Gastrocnemius medialis (tissue), 4 donors: ENCODE data around the gene GPR63. TPM values are rescaled to one million over a fixed set of nuclear protein-coding genes. Genes with fewer than 3 reads are reported as not detected.

Source experiments
- ATAC-seq, 2 donors: fragments of 150-250 bp; one replicate each; pipeline ENCODE4 v1.9.1; 2016
- DNase-seq, 2 donors: peaks; one replicate each; pipeline ENCODE4 v3.0.0-alpha.2; 2019
- H3K27ac ChIP-seq, 4 donors: fragments of 200-600 bp; sonication (generic); 1 replicate in 1 of 4; 2 replicates in 3 of 4; pipeline ENCODE4 v1.5.1; 2016 to 2018; ENCODE audit warnings: mild to moderate bottlenecking in 2 of 4, moderate library complexity in 1 of 4
- H3K27me3 ChIP-seq, 3 donors: fragments of 200-600 bp; sonication (generic) in 2 of 3; 1 replicate in 1 of 3; 2 replicates in 2 of 3; pipeline versions ENCODE4 v1.5.1 to v1.6.0; 2016 to 2019; ENCODE audit warnings: mild to moderate bottlenecking in 1 of 3, moderate library complexity in 1 of 3
- H3K36me3 ChIP-seq, 2 donors: fragments of 200-600 bp; sonication (generic) in 1 of 2; one replicate each; pipeline ENCODE4 v1.5.1; 2017 to 2018
- H3K4me1 ChIP-seq, 2 donors: fragments of 200-600 bp; sonication (generic) in 1 of 2; one replicate each; pipeline ENCODE4 v1.5.1; 2016 to 2017; ENCODE audit warnings: mild to moderate bottlenecking in 2 of 2
- H3K4me3 ChIP-seq, 4 donors: fragments of 200-600 bp; sonication (generic) in 3 of 4; 1 replicate in 1 of 4; 2 replicates in 3 of 4; pipeline ENCODE4 v1.5.1; 2016 to 2019; ENCODE audit warnings: mild to moderate bottlenecking in 2 of 4
- H3K9me3 ChIP-seq, 3 donors: fragments of 200-600 bp; sonication (generic) in 2 of 3; 1 replicate in 1 of 3; 2 replicates in 2 of 3; pipeline ENCODE4 v1.5.1; 2016 to 2019
- CTCF ChIP-seq, 5 experiments: fragments of 450-650 bp in 3 of 5; fragments of 200-600 bp in 2 of 5; sonication (generic) in 2 of 5; IDR thresholded peaks in 4 of 5; conservative IDR thresholded peaks in 1 of 5; 1 replicate in 4 of 5; 2 replicates in 1 of 5; pipeline ENCODE4 v1.5.1; 2016 to 2019; ENCODE audit warnings: antibody characterized with exemption in 5 of 5, mild to moderate bottlenecking in 3 of 5, moderate library complexity in 3 of 5
- POLR2A ChIP-seq, 2 donors: fragments of 450-650 bp; IDR thresholded peaks; one replicate each; pipeline ENCODE4 v1.6.1; 2017; ENCODE audit warnings: antibody characterized with exemption in 2 of 2, mild to moderate bottlenecking in 2 of 2, moderate library complexity in 2 of 2
- in situ Hi-C, 4 donors: fragments of 200-750 bp; cut with MboI; loops; one replicate each; pipeline versions ENCODE4 v1.15.0 to v1.8.0; 2017; ENCODE audit warnings: low sequenced_read_pairs in 4 of 4
- intact Hi-C: fragments of 100-400 bp; cut with DNase I; formaldehyde crosslinking; loops from one replicate; pipeline ENCODE4 v1.15.1; 2023; ENCODE audit warnings: low total_unique reads
- total RNA-seq, 4 donors: library from RNA; depleted of rRNA; stranded (reverse); fragments of >200 nt; gene quantifications; one replicate each; pipeline versions ENCODE4 v1.1.0 to v1.2.3, GENCODE V29; 2016

The GPR63 gene
- total RNA-seq, 4 donors from 2014 or later: 0.07 to 0.16 (median 0.10) TPM; not detected in 1

GRCh38 chr6:96861588-96861987 lies 24.3 kb upstream of the GPR63 start:
- no peak for DNase-seq
- TF ChIP-seq CTCF (IDR thresholded peaks at IDR 0.05 in 4 of 5, conservative IDR thresholded peaks at IDR 0.05 in 1 of 5): no peak
- TF ChIP-seq POLR2A (IDR thresholded peaks at IDR 0.05): no peak
- Histone ChIP-seq H3K4me3 (no peak overlapping the region), H3K4me1 (no peaks in the 10 kb centered on the region), H3K27ac (no peak overlapping the region), H3K27me3 (no peaks in the 10 kb centered on the region), H3K36me3 (no peaks in the 10 kb centered on the region), H3K9me3 (no peaks in the 10 kb centered on the region)
- intact Hi-C loops (no loop called here), in situ Hi-C loops (no loop called here)
- no peak for ATAC-seq

GRCh38 chr6:96856856-96857255 lies 19.6 kb upstream of the GPR63 start:
- no peaks in the 10 kb centered on the region for H3K9me3 ChIP-seq
- no peak overlapping the region for H3K4me3 ChIP-seq
- H3K4me1 ChIP-seq: no peaks in the 10 kb centered on the region
- no peaks in the 10 kb centered on the region for H3K36me3 ChIP-seq
- in situ Hi-C loops (no loop called here), intact Hi-C loops (no loop called here)
- H3K27ac ChIP-seq: no peak overlapping the region
- no peak for ATAC-seq
- TF ChIP-seq CTCF (IDR thresholded peaks at IDR 0.05 in 4 of 5, conservative IDR thresholded peaks at IDR 0.05 in 1 of 5) (no peak), POLR2A (IDR thresholded peaks at IDR 0.05) (no peak)
- DNase-seq: no peak
- H3K27me3 ChIP-seq: no peaks in the 10 kb centered on the region

- H3K27me3 ChIP-seq: no peaks in the 10 kb centered on the region
- no peak for DNase-seq
- no peaks in the 10 kb centered on the region for H3K36me3 ChIP-seq
- no peak for ATAC-seq
- in situ Hi-C loops: no loop called here
- H3K27ac ChIP-seq: no peak overlapping the region
- no peaks in the 10 kb centered on the region for H3K9me3 ChIP-seq
- no peak overlapping the region for H3K4me3 ChIP-seq
- no peaks in the 10 kb centered on the region for H3K4me1 ChIP-seq
- intact Hi-C loops: no loop called here
- TF ChIP-seq CTCF (IDR thresholded peaks at IDR 0.05 in 4 of 5, conservative IDR thresholded peaks at IDR 0.05 in 1 of 5) (no peak), POLR2A (IDR thresholded peaks at IDR 0.05) (no peak)
Measured at GRCh38 chr6:96853083-96853482, 15.8 kb upstream of the GPR63 start.

- Histone ChIP-seq H3K9me3 (no peaks in the 10 kb centered on the region), H3K4me3 (no peak overlapping the region), H3K36me3 (no peaks in the 10 kb centered on the region), H3K27me3 (no peaks in the 10 kb centered on the region), H3K4me1 (no peaks in the 10 kb centered on the region), H3K27ac (no peak overlapping the region)
- no peak for DNase-seq
- ATAC-seq: no peak
- intact Hi-C loops (no loop called here), in situ Hi-C loops (no loop called here)
- no peak for TF ChIP-seq CTCF (IDR thresholded peaks at IDR 0.05 in 4 of 5, conservative IDR thresholded peaks at IDR 0.05 in 1 of 5)
- no peak for TF ChIP-seq POLR2A (IDR thresholded peaks at IDR 0.05)
Measured at GRCh38 chr6:96852605-96853004, 15.3 kb upstream of the GPR63 start.

GRCh38 chr6:96851858-96852257 lies 14.6 kb upstream of the GPR63 start:
- no peaks in the 10 kb centered on the region for H3K36me3 ChIP-seq
- no peaks in the 10 kb centered on the region for H3K9me3 ChIP-seq
- no peaks in the 10 kb centered on the region for H3K4me1 ChIP-seq
- TF ChIP-seq CTCF (IDR thresholded peaks at IDR 0.05 in 4 of 5, conservative IDR thresholded peaks at IDR 0.05 in 1 of 5) (no peak), POLR2A (IDR thresholded peaks at IDR 0.05) (no peak)
- H3K4me3 ChIP-seq: no peak overlapping the region
- intact Hi-C loops (no loop called here), in situ Hi-C loops (no loop called here)
- no peak for ATAC-seq
- H3K27ac ChIP-seq: no peak overlapping the region
- DNase-seq: no peak
- H3K27me3 ChIP-seq: no peaks in the 10 kb centered on the region
